Measurements from ENCODE around the gene FAM170B.

- TF ChIP-seq CTCF (conservative IDR thresholded peaks at IDR 0.05) = no peak
- no peak for TF ChIP-seq ZFX (IDR thresholded peaks at IDR 0.05)
Observed at GRCh38 chr10:49141541-49142332, 7.9 kb upstream of the FAM170B start.

Data from C4-2B (cell line).